Measurements from ENCODE around the gene GNGT1.
"Not testable (repeated sequence)": the region's sequence is repeated elsewhere in the genome, so short reads cannot be mapped to it uniquely, and the experiment has no call there.

DNA sequence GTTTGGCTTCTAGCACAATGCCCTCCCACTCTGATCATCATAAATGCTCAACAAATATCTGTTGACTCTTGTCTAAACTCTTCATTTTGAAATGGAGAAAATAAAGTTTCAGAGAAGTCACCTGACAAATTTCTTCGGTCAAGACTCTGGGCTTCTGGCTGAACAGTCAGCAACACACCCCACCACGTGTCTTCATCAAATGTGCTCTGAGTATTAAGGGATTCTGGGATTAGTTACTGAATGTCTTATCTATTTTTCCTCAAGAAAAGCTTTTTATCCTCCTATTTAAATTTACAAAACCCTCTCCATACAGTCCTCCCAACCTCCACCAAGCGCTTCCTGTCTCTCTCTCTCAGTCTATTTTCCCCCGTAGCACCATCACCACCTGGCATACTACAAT is 9.9 kb downstream of the GNGT1 start:
- TF ChIP-seq, protein P1, sequence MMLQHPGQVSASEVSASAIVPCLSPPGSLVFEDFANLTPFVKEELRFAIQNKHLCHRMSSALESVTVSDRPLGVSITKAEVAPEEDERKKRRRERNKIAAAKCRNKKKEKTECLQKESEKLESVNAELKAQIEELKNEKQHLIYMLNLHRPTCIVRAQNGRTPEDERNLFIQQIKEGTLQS (IDR thresholded peaks at IDR 0.05; ENCODE audit: insufficient read depth, low read depth, low read length): not testable (repeated sequence)
- TF ChIP-seq, protein P2, sequence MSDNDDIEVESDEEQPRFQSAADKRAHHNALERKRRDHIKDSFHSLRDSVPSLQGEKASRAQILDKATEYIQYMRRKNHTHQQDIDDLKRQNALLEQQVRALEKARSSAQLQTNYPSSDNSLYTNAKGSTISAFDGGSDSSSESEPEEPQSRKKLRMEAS (IDR thresholded peaks at IDR 0.05): not testable (repeated sequence)
- not testable (repeated sequence) for TF ChIP-seq POLR2AphosphoS5 (IDR thresholded peaks at IDR 0.05; ENCODE audit: low read depth, low read length); SRF (IDR thresholded peaks at IDR 0.05; ENCODE audit: low read depth, low read length); SUZ12 (IDR thresholded peaks at IDR 0.05; ENCODE audit: low read length); ZNF274 (IDR thresholded peaks at IDR 0.05; ENCODE audit: borderline replicate concordance, extremely low read depth, low read length); EP300 (IDR thresholded peaks at IDR 0.05; ENCODE audit: borderline replicate concordance in 1 of 2, low read depth in 2 of 2, low read length in 2 of 2); POLR2A (IDR thresholded peaks at IDR 0.05; ENCODE audit: control extremely low read depth in 1 of 2, low read depth in 2 of 2, low read length in 2 of 2); JUND (IDR thresholded peaks at IDR 0.05; ENCODE audit: low read length); BCL11A (IDR thresholded peaks at IDR 0.05; ENCODE audit: low read depth in 2 of 2, low read length in 2 of 2)
- TF ChIP-seq, protein P3, sequence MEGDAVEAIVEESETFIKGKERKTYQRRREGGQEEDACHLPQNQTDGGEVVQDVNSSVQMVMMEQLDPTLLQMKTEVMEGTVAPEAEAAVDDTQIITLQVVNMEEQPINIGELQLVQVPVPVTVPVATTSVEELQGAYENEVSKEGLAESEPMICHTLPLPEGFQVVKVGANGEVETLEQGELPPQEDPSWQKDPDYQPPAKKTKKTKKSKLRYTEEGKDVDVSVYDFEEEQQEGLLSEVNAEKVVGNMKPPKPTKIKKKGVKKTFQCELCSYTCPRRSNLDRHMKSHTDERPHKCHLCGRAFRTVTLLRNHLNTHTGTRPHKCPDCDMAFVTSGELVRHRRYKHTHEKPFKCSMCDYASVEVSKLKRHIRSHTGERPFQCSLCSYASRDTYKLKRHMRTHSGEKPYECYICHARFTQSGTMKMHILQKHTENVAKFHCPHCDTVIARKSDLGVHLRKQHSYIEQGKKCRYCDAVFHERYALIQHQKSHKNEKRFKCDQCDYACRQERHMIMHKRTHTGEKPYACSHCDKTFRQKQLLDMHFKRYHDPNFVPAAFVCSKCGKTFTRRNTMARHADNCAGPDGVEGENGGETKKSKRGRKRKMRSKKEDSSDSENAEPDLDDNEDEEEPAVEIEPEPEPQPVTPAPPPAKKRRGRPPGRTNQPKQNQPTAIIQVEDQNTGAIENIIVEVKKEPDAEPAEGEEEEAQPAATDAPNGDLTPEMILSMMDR (IDR thresholded peaks at IDR 0.05; ENCODE audit: control extremely low read depth in 1 of 3, insufficient read depth in 1 of 3, low read depth in 1 of 3, low read length in 3 of 3): not testable (repeated sequence)
